Measurements from ENCODE around the gene TMEM69. TPM values are rescaled to one million over a fixed set of nuclear protein-coding genes. Genes with fewer than 3 reads are reported as not detected.
"Not testable (repeated sequence)": the region's sequence is repeated elsewhere in the genome, so short reads cannot be mapped to it uniquely, and the experiment has no call there.

Gene TMEM69
- total RNA-seq, 1 experiment from 2014 or later, result 32.3 TPM

DNA sequence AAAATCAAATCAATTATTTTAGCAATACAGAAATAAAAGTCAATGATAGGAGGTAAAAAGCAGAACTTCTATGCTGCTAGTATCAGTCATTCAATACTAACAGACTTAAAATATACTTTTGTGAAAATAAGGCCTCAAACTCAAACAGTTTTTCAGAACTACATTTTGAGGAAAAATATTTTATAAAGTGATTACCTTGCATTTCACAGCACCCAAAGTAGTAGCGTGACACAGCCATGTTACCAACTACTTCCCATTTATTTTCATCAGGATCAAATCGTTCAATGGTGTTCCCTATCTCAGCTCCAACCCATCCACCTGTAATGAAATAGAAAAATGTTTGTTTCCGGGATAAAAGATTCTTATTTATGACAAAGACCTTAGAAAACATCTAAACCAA is 28.7 kb downstream of the TMEM69 start:
- Histone ChIP-seq H3K9me3 (ENCODE audit: low read depth, low read length, poor library complexity, severe bottlenecking) (no peaks in the 10 kb centered on the region), H3K4me3 (ENCODE audit: low read depth, low read length, poor library complexity, severe bottlenecking) (no peak overlapping the region), H3K36me3 (ENCODE audit: insufficient read depth, low read length, poor library complexity, severe bottlenecking) (peaks cover 7% of the 10 kb centered on the region), H3K4me1 (ENCODE audit: insufficient read depth, low read length, poor library complexity, severe bottlenecking) (no peaks in the 10 kb centered on the region), H3K27ac (ENCODE audit: low read depth, low read length, poor library complexity, severe bottlenecking) (no peak overlapping the region), H3K27me3 (replicated peaks; ENCODE audit: insufficient read depth, low read depth, low read length, poor library complexity) (no peaks in the 10 kb centered on the region)
- no peak for TF ChIP-seq EZH2 (IDR thresholded peaks at IDR 0.05; ENCODE audit: borderline replicate concordance, low read depth, low read length, poor library complexity, severe bottlenecking)
- TF ChIP-seq, protein P1, sequence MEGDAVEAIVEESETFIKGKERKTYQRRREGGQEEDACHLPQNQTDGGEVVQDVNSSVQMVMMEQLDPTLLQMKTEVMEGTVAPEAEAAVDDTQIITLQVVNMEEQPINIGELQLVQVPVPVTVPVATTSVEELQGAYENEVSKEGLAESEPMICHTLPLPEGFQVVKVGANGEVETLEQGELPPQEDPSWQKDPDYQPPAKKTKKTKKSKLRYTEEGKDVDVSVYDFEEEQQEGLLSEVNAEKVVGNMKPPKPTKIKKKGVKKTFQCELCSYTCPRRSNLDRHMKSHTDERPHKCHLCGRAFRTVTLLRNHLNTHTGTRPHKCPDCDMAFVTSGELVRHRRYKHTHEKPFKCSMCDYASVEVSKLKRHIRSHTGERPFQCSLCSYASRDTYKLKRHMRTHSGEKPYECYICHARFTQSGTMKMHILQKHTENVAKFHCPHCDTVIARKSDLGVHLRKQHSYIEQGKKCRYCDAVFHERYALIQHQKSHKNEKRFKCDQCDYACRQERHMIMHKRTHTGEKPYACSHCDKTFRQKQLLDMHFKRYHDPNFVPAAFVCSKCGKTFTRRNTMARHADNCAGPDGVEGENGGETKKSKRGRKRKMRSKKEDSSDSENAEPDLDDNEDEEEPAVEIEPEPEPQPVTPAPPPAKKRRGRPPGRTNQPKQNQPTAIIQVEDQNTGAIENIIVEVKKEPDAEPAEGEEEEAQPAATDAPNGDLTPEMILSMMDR (conservative IDR thresholded peaks at IDR 0.05; ENCODE audit: low read depth, low read length), result no peak
- no TSS peak for BruUV-seq (replicated peaks)
- intact Hi-C loops (cut with micrococcal nuclease; ENCODE audit: unreplicated experiment), result no loop called here
- ChIA-PET POLR2A (ENCODE audit: low non-redundant PET) (no interaction called here), CTCF (no interaction called here)
- DNase-seq (ENCODE audit: low spot score), result no peak

DNA sequence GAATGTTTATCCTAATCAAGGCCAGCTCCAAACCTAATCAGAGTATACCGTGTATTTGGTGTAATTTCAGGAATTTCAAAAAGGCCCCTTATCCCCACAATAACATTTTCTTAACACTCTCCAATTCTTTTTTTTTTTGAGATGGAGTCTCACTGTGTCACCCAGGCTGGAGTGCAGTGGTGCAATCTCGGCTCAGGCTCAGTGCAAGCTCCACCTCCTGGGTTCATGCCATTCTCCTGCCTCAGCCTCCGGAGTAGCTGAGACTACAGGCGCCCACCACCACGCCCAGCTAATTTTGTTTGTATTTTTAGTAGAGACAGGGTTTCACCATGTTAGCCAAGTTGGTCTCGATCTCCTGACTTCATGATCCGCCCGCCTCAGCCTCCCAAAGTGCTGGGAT is 29.4 kb downstream of the TMEM69 start:
- BruUV-seq (replicated peaks); H3K9me3 ChIP-seq (ENCODE audit: low read depth, low read length, poor library complexity, severe bottlenecking); H3K4me1 ChIP-seq (ENCODE audit: insufficient read depth, low read length, poor library complexity, severe bottlenecking); H3K36me3 ChIP-seq (ENCODE audit: insufficient read depth, low read length, poor library complexity, severe bottlenecking); DNase-seq (ENCODE audit: low spot score); H3K27me3 ChIP-seq (replicated peaks; ENCODE audit: insufficient read depth, low read depth, low read length, poor library complexity); H3K4me3 ChIP-seq (ENCODE audit: low read depth, low read length, poor library complexity, severe bottlenecking); POLR2A ChIA-PET (ENCODE audit: low non-redundant PET); CTCF ChIA-PET; H3K27ac ChIP-seq (ENCODE audit: low read depth, low read length, poor library complexity, severe bottlenecking); intact Hi-C loops (cut with micrococcal nuclease; ENCODE audit: unreplicated experiment): not testable (repeated sequence)

DNA sequence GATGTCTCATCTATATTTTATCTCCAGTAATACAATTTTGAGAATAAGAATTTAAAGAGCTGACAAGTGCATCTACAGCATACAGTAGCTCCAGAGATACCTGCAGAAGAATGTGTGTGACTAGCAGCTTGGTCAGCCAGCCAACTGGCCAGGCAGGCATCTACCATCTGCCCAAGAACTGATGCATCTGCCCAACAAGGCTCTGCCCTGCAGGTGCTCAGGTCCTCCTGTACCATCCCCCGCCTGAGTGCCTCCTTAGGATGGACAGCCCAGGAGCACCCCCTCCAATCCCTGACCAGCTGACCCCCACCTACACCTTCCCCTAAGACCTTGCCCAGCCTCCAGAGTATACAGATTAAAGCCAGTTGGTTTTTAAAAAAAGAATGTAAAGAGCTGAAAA is 30.3 kb downstream of the TMEM69 start:
- DNase-seq (ENCODE audit: low spot score), result no peak
- Histone ChIP-seq H3K4me3 (ENCODE audit: low read depth, low read length, poor library complexity, severe bottlenecking) (no peak overlapping the region), H3K27me3 (replicated peaks; ENCODE audit: insufficient read depth, low read depth, low read length, poor library complexity) (no peaks in the 10 kb centered on the region), H3K9me3 (ENCODE audit: low read depth, low read length, poor library complexity, severe bottlenecking) (no peaks in the 10 kb centered on the region), H3K4me1 (ENCODE audit: insufficient read depth, low read length, poor library complexity, severe bottlenecking) (no peaks in the 10 kb centered on the region), H3K27ac (ENCODE audit: low read depth, low read length, poor library complexity, severe bottlenecking) (no peak overlapping the region), H3K36me3 (ENCODE audit: insufficient read depth, low read length, poor library complexity, severe bottlenecking) (peaks cover 3% of the 10 kb centered on the region)
- BruUV-seq (replicated peaks), result no TSS peak
- intact Hi-C loops (cut with micrococcal nuclease; ENCODE audit: unreplicated experiment), result no loop called here
- ChIA-PET POLR2A (ENCODE audit: low non-redundant PET) (no interaction called here), CTCF (no interaction called here)
- TF ChIP-seq, protein P1 (conservative IDR thresholded peaks at IDR 0.05; ENCODE audit: low read depth, low read length), result no peak
- no peak for TF ChIP-seq EZH2 (IDR thresholded peaks at IDR 0.05; ENCODE audit: borderline replicate concordance, low read depth, low read length, poor library complexity, severe bottlenecking)

DNA sequence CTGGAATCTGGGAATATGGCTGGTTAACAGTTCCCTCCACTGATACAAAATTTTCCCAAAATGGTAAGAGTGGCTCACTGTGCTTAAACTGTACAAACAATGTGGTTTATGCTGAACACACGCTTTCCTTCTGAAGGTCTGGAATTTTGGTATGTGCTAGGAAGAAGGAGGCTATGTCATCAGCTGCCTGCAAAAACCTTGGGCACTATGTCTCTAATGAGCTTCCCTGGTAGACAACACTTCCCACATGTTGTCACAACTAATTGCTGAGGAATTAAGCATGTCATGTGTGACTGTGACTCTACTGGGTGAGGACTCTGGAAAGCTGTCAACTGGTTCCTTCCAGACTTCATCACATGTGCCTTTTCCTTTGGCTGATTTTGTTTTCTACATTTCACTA is 33.2 kb downstream of the TMEM69 start:
- Histone ChIP-seq H3K36me3 (ENCODE audit: insufficient read depth, low read length, poor library complexity, severe bottlenecking) (peaks cover 3% of the 10 kb centered on the region), H3K4me1 (ENCODE audit: insufficient read depth, low read length, poor library complexity, severe bottlenecking) (no peaks in the 10 kb centered on the region), H3K4me3 (ENCODE audit: low read depth, low read length, poor library complexity, severe bottlenecking) (no peak overlapping the region), H3K27me3 (replicated peaks; ENCODE audit: insufficient read depth, low read depth, low read length, poor library complexity) (no peaks in the 10 kb centered on the region), H3K27ac (ENCODE audit: low read depth, low read length, poor library complexity, severe bottlenecking) (no peak overlapping the region), H3K9me3 (ENCODE audit: low read depth, low read length, poor library complexity, severe bottlenecking) (no peaks in the 10 kb centered on the region)
- intact Hi-C loops (cut with micrococcal nuclease; ENCODE audit: unreplicated experiment), result no loop called here
- no TSS peak for BruUV-seq (replicated peaks)
- ChIA-PET CTCF (no interaction called here), POLR2A (ENCODE audit: low non-redundant PET) (no interaction called here)
- DNase-seq (ENCODE audit: low spot score), result no peak
- TF ChIP-seq EZH2 (IDR thresholded peaks at IDR 0.05; ENCODE audit: borderline replicate concordance, low read depth, low read length, poor library complexity, severe bottlenecking), result no peak
- TF ChIP-seq, protein P1 (conservative IDR thresholded peaks at IDR 0.05; ENCODE audit: low read depth, low read length), result no peak

Data from A673 (cell line).